NB4 (cell line): ENCODE measurements around the gene ZBTB44.

Experiments used
- POLR2A ChIP-seq: IDR thresholded peaks from 2 replicates; pipeline ENCODE4 v1.6.1; 2011; ENCODE audit warnings: mild to moderate bottlenecking; ENCODE audit not compliant: insufficient read length; ENCODE audit errors: extremely low read depth
- TF ChIP-seq, protein P1 (sequence below): IDR thresholded peaks from one replicate; pipeline ENCODE4 v1.5.1; 2012; ENCODE audit warnings: low read depth, low read length
- TF ChIP-seq, protein P2 (sequence below): IDR thresholded peaks from 2 replicates; pipeline ENCODE4 v1.6.1; 2011; ENCODE audit warnings: low read depth, low read length

DNA sequence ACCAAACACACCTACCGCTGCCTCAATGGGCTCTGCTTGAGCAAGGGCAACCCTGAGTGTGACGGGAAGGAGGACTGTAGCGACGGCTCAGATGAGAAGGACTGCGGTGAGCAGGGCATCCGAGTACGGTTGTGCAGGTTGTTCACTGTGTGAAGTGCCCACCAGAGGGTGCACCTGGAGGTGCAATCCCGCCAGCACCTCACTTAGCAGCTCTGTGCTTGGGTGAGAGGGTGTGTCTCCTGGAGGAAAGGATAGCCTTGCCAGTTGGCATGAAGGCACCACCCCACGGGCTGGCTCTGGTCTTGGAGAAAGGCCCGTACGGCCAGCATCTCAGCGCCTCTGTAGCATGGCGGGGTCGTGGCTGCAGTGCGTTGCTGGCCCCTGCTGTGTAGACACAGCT is 115.8 kb downstream of the ZBTB44 start:
- TF ChIP-seq, protein P1, sequence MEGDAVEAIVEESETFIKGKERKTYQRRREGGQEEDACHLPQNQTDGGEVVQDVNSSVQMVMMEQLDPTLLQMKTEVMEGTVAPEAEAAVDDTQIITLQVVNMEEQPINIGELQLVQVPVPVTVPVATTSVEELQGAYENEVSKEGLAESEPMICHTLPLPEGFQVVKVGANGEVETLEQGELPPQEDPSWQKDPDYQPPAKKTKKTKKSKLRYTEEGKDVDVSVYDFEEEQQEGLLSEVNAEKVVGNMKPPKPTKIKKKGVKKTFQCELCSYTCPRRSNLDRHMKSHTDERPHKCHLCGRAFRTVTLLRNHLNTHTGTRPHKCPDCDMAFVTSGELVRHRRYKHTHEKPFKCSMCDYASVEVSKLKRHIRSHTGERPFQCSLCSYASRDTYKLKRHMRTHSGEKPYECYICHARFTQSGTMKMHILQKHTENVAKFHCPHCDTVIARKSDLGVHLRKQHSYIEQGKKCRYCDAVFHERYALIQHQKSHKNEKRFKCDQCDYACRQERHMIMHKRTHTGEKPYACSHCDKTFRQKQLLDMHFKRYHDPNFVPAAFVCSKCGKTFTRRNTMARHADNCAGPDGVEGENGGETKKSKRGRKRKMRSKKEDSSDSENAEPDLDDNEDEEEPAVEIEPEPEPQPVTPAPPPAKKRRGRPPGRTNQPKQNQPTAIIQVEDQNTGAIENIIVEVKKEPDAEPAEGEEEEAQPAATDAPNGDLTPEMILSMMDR = peak; percentile 14
- no peak for TF ChIP-seq POLR2A
- TF ChIP-seq, protein P2, sequence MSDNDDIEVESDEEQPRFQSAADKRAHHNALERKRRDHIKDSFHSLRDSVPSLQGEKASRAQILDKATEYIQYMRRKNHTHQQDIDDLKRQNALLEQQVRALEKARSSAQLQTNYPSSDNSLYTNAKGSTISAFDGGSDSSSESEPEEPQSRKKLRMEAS = no peak
